HG03520 (cell line): Measurements from ENCODE around the gene MYT1.

ENCODE experiments used
- ATAC-seq: cut with Tn5 transposase; IDR thresholded peaks from one replicate; pipeline ENCODE4 v1.9.1; 2021; ENCODE audit warnings: mild to moderate bottlenecking, moderate library complexity; ENCODE audit not compliant: unreplicated experiment

The MYT1 gene

DNA sequence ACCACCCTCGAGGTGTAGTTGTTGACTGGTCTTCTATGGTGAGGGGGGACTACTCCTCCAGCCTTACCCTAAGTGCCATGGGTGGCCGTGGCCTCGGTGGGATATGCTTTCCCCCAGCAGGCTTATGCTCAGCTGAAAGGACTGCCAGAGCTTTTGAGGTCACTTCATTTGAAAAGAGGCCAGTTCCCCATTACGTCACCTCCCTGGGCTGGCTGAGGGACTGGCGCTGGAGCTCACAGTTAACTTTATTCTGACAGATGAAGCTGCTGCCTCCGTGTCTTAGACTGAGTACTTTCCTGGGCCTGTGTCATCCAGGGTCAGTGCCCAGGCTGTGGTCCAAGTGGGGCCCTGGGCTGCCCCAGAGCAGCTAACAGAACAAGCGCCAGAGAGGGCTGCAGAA, 48.5 kb downstream of the MYT1 start:
- ATAC-seq: no peak

DNA sequence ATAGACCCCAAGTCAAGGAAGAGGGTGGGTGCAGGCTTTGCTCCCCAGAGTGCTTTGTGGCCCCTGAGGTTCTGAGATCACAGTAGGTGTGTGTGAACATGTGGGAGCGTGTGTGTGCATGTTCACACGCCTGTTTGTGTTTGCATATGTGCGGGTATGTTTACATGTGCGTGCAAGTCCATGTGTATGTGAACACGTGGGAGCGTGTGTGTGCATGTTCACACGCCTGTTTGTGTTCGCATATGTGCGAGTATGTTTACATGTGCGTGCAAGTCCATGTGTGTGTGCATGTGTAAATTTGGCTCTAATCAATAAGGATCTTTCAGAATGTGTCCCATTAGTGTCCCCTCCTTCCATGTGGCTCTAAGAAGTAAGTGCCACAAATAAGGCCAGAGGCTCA, 49.9 kb downstream of the MYT1 start:
- no peak for ATAC-seq

GRCh38 chr20:64214952-64215351, 50.7 kb downstream of the MYT1 start:
- ATAC-seq: no peak

DNA sequence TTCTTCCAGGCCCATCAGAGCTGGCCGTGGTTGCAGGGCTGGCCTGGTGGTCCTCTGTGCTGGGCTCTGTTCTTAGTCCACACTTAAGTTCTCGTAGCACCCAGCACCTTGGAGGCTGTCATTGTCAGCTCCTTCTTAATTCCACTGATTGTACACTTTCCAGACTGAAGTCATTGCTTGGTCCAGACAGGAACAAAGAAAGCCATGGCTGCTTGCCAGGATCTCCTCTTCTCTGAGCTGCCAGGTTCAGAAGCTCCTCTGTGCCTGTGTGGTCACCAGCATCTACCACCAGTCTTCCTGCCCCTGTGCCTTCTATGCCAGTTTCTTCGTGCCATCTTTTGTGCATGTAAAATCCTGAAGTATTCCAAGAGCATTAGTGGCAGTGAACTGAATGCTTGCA, 51.8 kb downstream of the MYT1 start:
- ATAC-seq: no peak

DNA sequence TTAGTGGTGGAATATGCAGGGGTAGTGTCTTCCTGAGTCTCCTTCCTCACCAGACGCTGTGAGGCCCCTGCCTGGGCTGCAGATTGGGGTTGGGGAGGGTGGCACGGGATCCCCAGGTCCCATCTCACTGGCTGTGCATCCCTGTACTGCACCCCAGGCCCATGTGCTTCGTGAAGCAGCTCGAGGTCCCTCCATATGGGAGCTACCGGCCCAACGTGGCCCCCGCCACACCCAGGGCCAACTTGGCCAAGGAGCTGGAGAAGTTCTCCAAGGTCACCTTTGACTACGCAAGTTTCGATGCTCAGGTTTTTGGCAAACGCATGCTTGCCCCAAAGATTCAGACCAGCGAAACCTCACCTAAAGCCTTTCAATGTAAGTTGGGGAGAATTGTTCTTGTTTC, 52.7 kb downstream of the MYT1 start:
- ATAC-seq: no peak

DNA sequence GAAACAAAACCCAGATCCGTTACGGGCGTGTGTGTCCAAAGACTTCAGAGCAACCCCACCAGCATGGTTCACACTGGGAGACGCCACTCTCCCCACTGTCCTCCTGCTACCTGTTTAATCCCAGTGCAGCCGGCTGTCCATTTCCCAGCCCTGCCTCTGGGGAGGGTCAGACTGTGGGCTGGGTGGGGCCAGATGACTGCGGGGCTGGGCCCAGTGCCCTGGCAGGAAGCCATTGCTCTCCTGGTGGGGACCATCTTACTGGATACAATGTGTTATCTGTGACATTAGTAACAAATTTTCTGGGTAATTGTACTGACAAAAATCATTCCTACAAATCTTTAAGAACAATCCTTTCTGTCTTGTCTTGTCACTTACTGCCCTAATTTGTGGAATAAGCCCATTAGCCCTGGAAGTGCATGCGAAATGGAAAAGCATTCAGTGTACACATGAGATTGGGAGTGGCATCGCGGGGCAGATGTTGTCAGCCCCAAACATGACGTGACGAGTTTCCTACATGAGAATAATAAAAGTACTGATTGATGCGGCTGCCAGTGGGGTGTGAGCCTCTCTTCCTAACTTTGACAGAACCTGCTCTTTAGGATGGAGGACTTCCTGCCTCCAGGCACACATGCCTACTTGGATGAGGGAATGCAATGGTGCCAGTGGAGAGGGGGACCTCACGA, 53.4 kb downstream of the MYT1 start:
- ATAC-seq: no peak

- no peak for ATAC-seq
Observed at GRCh38 chr20:64219202-64219601, 55.0 kb downstream of the MYT1 start.

DNA sequence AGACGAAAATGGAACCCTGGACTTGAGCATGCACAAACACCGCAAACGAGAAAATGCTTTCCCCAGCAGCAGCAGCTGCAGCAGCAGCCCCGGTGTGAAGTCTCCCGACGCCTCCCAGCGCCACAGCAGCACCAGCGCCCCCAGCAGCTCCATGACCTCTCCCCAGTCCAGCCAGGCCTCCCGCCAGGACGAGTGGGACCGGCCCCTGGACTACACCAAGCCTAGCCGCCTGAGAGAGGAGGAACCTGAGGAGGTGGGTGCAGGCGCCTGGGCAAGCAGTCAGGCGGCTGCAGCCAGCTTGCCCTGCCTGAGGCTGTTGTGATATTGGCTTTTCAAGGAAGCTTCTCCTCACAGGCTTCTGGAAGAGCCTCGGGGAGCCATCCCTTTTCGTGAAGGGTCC, 55.5 kb downstream of the MYT1 start:
- ATAC-seq: no peak

- ATAC-seq: no peak
Observed at GRCh38 chr20:64220420-64220819, 56.2 kb downstream of the MYT1 start.

- ATAC-seq: no peak
Observed at GRCh38 chr20:64220891-64221527, 56.8 kb downstream of the MYT1 start.

DNA sequence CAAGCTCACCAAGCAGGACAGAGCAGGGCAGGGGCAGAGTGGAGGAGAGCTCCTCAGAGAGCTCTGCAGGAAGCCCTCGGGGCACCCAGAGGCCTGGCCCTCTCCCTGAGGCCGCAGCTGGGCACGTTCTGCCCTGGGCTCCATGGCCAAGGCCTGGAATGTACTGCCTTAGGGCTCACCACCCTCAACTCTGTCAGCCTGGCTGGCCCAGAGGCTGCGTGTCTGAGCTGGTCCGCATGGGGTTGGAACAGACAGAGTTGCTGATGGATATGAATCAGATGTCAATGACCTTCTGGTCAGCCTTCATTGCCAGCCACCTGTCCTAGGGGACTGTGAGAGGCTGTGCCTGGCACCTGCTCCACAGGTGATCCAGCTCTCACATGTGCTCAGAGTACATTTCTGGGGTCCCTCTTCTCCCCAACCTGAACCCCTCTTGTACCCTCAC, 58.1 kb downstream of the MYT1 start:
- ATAC-seq: no peak

DNA sequence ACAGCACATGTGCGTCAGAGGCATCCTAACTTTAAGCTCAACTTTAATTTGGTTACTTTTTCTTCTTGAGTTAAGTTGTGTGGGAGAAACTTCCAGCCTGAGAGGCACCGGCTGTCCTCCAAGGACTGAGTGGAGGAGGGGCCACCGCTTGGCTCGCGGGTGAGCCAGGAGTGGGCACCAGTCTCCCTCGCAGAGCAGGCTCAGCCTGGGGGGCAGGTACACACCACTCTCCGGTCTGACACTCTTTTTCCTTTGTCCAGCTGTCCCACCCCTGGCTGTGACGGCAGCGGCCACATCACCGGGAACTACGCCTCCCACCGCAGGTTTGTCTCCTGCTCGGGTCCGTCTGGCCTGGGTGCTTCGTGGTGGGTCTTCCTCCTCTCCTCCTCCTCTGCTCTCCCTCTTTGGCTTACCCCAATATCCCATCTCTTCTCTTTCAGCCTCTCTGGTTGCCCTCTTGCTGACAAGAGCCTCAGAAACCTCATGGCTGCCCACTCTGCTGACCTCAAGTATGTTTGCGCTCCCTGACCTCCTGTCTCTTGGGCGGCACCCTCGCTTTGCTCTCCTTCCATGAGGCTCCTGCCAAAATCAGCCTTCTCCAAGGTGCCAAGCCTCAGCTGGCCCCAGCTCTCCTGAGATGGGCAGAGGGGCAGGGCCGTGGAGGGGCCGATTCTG, 58.7 kb downstream of the MYT1 start:
- ATAC-seq: no peak

GRCh38 chr20:64223526-64224067, 59.3 kb downstream of the MYT1 start:
- ATAC-seq: no peak

DNA sequence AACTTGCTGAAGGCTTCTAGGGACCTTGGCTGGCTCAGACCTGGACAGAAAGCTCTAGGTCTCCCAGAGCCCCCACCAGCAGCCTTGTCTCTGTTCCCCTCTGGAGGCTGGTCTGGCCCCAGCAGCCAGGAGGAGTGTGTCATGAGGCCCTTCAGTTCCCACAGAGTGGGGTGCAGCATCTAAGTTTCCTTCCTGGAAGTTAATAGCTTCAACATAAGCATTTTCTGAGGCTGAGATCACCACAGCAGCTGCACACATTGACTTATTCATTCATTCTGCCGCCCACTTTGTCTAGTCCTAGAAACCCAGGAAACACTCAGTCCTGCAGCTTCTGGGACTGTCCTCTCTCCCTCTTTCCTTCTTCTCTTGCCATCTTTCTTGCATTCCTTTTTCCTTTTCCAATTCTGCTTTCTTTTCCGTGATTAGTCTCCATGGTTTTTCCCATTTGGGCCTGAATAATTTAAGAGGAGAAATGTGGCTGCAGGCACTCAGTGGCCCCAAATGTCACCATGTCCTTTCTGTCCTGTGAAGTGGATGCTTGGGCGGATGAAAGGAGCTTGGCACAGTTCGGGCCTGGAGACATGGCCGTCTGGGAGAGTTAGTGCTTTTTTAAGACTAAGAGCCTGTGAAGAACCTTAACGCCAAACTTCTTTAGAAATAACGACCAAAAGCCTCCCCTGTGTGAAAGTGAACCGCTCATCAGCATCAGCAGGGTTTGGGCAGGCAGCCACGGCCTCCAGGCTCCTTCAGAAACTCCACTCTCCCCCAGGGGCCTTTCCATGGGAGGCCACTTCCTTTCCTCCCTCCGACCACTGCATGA, 60.3 kb downstream of the MYT1 start:
- no peak for ATAC-seq

DNA sequence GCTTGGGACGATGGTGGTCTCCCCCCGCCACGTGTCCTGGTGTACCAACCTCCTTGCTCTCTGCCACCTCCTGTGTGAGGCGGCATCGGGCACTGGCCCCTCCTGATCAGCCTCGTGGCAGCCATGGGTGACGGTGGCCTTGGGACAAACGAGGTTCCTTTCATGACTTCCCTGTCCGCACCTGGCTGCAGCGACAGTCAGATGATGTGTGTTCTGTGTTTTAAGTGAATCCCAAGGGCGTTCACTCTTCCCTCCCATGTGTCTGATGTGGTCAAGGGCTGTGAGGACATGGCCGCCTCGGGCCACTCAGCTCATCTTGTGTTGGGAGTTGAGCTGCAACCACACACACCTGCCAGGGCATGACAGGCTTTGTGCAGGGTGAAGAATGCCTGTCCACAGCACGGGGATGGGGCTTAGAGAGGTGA, 60.9 kb downstream of the MYT1 start:
- ATAC-seq: no peak

- ATAC-seq: no peak
Observed at GRCh38 chr20:64225828-64226598, 61.8 kb downstream of the MYT1 start.

GRCh38 chr20:64226686-64227580, 62.7 kb downstream of the MYT1 start:
- no peak for ATAC-seq

- no peak for ATAC-seq
Observed at GRCh38 chr20:64228086-64228653, 63.9 kb downstream of the MYT1 start.
